Measurements from ENCODE around the gene ATP9B.

DNA sequence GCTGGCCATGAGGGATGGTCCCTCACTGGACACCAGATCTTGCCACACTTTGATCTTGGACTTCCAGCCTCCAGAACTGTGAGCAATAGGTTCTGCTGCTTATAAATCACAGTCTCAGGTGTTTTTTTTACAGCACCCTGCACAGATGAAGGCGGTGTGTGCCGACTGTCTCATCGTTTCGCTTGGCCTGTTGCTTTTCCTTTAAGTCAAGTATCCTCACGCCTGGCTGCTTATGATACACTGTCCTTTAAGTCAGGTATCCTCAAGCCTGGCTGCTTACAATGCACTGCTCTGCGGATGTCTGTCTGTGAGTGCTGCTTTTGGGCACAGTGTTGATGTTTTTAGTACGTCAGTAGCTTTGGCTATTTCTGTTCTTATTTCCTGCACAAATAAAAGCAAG is 49.3 kb upstream of the ATP9B start:
- TF ChIP-seq CTCF (IDR thresholded peaks at IDR 0.05) (no peak), POLR2A (IDR thresholded peaks at IDR 0.05) (no peak)

Measured in ovary (tissue), 3 donors.